Glomerular visceral epithelial cell (primary cell): Measurements from ENCODE around the gene SLIT3.
A peak's percentile ranks its signal among the peaks of the same experiment; 100 is the strongest.

ENCODE experiments used
- DNase-seq: peaks from one replicate; pipeline ENCODE4 v3.0.0-alpha.2; 2016; ENCODE audit errors: extremely low spot score

The SLIT3 gene

DNA sequence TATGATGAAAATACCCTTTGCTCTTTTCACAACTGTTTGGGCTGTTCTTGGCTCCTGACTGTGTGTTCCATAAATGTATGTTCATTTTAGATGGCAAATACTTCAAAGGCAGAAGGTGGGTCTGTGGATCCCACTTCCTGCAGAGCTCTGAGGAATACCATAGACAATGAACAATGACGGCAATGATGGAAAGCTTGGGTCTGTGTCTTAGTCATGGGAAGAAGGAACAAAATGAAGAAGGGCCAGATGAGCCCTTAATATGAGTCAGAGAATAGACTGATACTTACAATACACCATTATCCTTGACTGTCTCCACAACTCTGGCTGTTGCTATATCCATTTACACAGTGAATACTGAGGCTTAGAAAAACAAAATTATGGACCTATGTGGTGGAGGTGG, 126.0 kb downstream of the SLIT3 start:
- no peak for DNase-seq

DNA sequence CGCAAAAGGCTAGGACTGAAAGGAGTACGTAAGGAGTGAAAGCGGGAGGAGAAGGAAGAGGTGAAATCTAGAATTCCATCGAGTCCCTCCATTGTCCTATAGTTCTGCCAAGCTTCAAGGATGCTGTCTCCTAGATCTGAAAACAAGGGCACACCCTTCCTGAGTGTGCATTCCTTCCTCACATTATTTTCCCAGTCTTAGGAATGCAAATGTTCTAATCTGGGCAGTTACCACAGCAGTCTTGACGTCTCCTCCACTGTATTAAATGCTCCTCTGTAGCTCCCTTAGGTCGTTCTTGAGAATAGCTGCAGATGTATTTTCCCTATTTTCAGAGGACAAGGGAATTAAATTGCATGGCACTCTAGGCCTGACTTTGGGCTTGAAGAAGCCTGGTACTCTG, 127.6 kb downstream of the SLIT3 start:
- DNase-seq, result no peak

DNA sequence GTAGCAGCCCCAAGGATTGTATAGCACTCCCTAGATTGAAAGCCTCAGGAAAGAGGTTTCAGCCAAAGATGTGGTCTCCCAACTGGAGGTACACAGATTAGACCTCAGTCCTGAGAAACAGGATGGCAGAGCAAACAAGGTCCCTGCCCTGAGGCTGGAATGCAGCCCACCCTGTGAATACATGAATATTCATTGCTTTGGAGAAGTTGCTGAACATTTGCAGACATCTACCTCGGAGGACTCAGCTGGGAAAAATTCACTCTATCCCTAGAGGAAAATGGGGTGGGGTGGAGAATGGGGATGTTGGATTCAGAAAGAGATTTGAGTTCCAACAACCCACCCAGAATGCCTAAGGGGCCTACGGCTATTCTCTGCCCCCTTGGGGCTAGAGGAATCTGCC, 129.4 kb downstream of the SLIT3 start:
- no peak for DNase-seq

DNA sequence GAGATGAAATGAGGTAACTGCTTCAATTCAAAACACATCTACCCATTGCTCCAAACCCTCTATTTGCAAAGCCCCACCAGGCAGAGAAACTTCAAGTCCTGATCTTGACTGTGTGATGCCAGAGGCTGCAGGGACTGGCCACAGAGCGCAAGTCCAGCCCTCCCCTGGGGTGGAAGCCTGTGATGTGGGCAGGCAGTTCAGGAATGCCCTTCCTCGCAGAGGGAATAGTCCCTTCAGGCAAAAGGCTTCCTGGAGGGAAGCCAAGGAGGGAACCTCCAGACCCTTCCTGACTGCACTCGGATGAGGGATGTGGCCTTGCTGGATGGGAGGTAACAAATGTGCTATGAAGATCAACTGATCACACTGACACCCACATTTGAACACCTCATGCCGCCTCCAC, 131.2 kb downstream of the SLIT3 start:
- DNase-seq, result no peak

DNA sequence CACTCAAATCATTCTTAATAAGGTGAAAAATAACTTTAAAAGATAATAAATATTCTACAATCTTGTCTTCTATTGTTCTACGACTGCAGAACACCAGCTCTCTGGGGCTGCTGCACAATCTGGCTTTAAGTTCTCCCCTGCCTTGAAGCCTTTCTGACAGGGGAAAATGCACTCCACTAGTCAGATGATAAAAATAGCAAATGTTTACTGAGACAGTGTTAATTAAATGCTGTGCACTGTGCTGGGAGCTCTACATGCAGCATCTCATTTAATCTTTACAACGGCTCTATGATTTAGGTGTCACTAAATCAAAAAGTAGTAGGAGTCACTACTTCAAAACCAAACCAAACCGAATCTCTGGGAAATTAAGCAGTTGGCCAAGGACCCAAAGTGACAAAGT, 132.7 kb downstream of the SLIT3 start:
- no peak for DNase-seq

DNA sequence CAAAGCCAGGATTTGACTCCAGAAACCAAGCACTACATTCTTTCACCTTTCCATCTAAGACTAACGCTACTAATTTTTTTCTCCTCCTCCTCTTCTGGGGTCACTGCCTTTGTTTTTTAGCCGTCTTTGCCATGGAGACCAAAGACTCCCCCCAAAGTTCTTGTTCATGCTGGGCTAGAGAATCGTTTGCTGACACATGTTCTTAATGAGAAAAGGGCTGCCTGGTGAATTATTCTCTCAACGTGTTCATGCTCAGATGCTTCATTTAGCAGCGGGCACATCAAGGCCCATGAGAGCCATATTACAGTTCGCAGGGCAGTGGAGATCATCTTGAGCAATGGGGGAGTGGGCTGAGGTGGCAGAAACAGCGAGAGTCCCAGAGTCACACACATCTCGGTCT, 134.9 kb downstream of the SLIT3 start:
- DNase-seq, result no peak

DNA sequence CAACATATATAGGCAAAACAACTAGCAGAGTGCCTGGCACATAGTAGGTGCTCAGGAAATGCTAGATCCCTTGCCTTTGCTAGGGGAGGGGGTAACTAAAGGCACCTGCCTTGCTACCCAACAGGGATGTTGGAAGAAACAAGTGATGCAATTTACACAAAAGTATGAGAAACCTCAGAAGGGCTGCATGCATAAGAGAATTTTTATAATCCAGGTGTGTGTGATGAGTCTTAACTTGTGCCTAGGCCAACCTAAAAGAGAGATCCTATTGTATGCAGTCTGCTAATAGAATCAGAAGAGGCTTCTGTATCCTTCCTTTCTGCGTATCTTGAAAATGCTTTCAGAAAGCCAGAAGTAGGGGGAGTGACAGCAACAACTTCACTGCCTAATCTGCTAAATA, 135.9 kb downstream of the SLIT3 start:
- no peak for DNase-seq

DNA sequence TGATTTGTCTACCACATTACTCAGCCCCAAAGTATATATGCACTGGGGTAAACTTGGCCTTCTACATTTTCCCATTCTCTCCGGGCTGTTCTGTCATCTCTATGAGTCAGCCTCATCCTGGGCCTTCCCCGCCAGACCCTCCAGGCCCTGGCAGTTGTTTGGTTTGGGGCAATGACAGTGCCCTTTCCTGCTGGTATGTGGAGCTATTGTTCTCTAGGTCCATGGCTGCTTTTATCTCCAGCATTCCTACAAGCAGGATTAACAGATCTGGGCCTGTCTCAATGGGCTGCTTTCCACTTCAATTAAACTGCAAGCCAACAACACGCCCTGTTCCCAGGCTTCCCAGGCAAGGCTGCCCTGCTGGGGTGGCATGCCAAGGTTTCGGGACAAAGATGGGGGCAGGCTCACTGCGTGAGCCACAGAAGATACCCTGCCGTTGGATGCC, 136.4 kb downstream of the SLIT3 start:
- peak; percentile 82 for DNase-seq

DNA sequence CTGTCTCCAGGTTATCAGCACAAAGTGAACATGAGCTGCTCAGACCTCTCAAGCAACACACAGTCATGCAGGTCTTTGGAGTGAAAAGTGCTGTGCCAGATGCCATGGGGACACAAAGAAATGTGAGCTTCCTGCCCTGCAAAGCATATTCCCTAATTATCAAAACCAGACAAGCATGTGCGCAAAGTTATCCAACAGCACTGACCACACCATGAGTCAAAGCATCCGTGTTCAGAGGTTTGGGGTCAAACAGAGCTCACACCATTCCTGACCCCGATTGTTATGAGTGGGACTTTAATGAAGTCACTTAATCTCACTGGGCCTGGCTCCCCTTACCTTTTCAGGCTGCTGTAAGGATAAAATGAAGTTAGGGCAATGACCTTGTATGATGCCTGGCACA, 138.5 kb downstream of the SLIT3 start:
- DNase-seq, result peak; percentile 84

DNA sequence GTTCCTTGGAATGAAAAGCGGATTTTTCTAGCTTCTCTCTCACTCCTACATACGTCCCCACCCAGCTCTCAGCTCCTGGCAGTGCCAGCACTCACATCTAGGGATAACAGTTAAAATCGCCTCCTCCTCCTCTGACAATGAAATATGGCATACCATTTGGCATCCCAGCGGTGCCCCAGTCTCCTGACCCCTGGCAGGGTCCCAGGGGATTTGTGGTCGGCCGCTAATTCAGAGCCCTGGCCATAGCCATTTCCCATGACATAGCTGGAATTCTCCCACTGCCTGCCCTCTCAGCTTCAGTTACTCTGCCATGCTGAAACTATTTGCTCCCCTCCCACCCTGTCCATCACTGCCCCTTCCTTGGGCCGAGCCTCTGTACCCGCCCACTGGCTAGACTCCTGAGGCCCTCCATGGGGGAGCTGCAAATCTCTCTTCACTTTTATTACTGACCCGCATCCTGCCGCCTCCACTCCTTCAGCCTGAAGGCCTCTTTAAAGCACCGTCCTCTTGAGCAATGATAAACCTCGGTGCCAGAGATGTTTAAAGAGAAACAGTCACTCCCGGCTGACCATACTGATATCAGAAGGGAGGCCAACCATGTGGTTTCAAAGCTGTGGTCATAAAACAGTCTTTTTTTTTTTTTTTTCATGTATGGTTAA, 139.8 kb downstream of the SLIT3 start:
- peak; percentile 99 for DNase-seq

DNA sequence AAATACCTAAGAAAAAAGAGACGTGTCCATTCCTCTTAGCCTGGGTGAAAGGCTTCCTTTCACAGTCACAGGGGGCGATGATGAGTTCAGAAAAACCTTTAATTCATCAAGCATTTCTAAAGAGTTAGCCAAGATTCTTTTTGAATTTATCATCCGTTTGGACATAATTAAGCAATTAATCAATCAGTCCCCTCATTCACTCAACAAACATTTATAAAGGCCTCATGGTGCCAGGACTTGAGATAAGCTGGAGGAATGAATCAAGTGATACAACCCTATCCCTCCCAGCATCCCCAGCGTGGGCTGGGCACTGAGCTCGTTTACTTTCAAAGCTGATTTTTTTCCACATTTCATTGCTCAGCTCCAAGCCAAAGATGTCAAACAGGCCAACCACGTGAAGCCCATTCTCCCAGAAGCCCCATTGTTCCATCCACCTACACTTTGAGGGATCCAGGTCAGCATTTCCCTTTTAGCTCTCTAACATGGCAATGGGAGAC, 140.5 kb downstream of the SLIT3 start:
- peak; percentile 9 for DNase-seq

DNA sequence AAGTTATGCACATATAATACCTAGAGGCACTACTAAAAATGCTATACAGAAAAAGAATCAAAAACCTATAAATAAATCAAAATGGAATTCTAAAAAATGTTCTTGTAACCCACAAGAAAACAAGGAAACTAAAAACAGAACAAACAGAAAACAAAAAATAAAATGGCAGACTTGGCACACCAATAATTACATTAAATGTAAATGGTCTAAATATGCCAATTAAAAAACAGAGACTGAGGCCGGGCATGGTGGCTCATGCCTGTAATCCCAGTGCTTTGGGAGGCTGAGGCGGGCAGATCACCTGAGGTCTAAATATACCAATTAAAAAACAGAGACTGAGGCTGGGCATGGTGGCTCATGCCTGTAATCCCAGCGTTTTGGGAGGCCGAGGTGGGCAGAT, 142.2 kb downstream of the SLIT3 start:
- no peak for DNase-seq

DNA sequence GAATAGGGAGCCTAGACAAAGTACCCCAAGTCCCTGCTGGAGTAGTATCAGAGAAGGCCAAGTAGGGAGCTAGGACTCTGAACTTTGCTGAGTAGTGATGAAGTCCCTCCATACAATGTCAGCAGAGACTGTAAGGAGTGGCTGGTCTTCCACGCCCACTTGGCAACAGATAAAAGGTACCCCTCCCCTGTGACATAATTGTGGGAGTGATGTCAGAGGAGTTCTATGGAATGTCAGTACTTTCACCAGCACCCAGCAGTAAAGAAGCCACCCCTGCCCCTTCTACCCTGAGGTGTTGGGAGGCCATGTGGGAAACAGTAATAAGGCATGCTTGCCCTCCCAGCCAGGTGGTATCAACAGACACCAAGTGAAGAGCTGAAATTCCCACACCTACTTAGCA, 143.9 kb downstream of the SLIT3 start:
- peak; percentile 11 for DNase-seq

DNA sequence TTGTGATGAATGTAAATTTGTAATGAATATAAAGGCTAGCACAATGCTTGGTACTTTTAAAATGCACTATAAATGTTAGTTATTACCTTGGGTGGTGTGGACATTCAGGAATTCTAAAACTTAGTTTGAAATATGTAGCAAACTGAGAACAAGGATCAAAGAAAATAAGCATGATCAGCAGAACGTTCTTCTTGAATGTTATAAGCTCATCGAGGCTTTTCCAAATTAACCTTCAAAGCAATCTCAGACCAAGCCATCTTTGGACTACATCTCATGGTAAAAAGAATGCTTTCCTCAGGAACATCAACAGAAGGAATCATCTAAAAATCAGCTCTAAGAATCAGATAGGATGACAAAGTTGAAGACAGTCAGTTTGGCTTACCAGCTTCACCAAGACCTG, 146.3 kb downstream of the SLIT3 start:
- DNase-seq, result no peak

DNA sequence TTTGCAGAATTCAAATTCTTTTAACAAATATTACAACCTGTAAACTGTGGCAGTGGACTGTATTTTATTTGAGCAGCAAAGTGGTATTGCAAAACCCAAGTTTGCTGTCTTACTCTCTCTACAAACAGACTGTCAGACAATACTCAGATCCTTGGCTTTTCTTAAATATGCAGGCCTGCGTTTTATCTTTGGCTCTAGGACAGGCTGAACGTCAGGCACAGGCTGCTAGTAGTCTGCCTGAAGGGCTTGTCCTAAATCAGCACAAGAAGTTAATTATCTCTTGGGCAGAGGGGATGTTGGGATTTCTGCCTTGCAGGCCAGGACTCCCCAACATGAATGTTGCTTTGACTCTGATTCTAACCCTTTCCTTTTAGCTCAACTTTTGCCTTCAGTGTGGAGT, 147.5 kb downstream of the SLIT3 start:
- DNase-seq, result no peak

DNA sequence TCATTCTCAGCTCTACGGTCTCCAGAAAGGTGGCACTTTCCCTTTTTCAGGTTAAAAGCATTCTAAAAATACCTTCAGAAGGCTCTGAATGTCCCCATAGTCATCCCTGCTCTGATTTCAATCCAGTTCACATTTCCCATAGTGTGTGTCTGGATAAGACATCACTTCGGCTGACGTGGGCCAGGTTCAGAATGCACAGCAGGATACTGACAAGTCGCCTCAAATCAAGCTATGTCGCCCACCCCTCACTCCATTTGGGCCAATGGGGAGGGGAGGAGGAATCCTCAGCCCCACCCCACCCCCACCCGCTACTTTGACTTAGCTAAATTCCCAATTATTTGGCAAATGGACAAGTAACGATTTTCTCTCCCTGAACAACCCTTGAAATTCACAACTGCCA, 148.0 kb downstream of the SLIT3 start:
- no peak for DNase-seq

DNA sequence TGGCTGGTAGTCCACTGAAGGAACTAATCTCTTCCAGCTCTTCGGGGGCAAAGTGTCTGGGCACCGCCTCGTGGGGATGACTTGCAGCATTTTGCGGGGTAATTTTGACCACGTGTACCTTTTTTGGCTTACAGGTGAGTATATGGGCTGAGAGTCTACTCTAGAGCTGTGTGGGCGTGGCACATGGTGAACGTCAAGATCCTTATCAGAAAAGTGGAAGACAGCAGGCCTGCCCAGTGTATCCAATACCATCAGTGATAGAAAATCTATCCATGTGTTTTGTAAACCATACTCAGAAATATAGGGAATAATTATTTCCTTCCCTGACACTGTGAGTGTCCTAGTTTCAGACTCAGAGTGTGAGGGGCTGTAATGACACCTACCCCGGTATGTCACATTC, 148.5 kb downstream of the SLIT3 start:
- DNase-seq, result no peak

DNA sequence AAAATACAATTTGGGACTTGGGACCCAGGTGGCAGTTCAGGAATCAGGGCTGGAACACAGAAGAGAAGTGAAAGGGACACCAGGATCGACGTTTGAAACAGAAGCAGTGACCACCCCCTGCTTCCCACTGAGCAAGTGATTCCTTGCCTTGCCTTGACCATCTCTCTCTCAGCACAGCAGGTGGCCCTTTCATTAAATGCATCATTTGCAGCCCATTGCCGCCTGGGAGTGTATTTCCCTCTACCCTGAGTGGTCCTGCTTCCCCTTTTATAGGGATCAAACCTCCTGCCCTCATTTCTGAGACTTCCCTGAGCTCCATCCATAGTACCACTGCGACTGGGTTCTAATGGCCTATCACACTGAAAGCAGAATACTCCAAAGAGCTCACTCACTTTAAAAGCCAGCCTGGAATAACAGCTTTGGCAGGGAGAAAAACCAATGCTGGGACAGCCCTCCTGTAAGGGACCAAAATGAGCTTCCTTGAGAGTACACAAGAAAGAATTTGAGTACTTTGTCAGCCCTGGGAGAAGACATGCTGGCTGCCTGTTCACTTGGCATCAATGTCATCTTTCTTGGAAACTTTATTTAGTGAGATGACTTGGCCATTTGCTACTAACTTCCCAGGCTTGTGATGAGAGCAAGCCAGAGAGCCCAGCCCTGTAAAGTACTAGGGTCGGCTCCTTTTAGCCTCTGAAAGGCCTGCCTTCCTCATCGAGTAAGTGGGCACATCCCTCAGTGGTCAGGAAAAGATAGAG, 149.7 kb downstream of the SLIT3 start:
- no peak for DNase-seq

DNA sequence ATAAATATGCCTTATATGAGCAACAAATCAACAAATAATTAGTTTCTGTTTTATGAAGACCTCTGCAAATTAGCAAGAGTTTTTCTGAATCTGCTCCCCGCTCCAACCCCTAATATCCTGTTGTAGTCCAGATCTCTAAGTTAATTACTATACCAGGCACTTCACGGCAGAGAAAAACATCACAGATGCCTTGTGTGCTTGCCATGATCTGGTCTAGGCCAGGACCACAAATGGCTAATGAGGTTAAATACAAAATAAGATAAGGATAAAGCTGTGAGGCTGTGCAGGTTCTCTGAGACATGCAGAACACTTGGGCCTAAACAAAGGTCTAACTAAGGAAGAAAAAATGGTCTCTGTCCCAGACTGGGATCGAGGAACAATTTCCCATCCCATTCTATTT, 150.8 kb downstream of the SLIT3 start:
- no peak for DNase-seq

DNA sequence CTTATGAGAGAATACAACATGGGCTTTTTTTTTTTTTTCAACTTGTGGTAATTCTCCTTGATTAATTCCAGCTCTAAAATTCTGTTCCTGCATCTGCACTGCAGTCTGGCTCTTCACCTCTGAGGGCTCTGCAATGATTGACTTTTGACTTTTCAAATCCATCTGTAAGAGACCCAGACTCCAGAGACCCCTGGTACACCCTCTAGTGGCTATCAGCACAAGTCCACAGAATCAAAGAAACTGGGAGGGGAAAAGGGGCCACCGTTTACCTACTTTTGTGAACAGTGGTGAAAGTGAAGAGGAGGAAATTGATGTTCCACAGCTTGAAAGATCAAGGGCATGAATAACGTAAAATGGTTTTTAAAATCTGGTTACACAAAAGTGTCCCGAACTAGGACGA, 151.6 kb downstream of the SLIT3 start:
- DNase-seq, result no peak

DNA sequence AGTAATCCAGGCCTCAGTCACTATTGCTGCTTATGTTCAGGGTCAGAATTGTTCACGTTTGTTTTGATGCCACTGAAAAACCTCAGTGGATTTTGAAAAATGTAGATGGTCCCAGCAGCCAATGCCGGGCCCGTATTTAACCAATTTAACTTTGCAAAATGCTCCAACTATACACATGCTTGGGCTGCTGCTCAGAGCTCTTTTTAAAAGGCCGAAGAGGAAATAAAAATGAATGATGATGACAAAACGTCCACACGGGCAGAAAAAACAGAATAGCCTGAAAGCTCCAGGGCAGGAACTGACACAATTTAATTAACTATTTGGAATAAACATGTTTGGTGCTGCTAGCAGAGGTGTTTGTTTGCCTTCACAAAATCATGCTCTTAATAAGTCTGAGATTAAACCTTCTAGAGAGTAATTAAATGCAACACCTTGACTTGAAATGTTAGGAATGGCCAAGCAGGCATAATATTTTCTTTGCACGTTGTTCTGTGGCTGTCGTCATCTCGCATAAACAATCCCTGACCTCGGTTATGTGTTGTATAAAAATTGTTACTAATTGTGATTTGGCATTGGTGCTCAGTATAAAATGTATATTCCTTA, 152.7 kb downstream of the SLIT3 start:
- no peak for DNase-seq

DNA sequence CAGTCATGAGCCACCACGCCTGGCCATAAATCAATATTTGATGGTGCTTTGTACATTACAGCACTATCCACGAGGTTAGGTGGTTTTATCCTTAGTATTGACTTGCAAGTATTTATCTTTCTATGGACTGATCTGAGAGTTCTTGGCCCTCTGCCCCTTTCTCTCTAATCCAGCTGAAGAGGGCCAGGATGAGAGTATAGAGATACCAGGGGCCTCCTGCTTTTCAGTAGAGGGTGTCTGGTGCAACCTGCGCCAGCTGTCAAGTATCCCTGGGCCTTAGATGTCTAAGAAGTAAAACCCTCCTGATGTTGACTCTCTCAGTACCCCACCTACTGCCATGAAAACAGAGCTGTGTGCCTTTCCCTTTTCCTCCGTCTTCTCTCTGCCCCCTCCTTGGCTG, 153.4 kb downstream of the SLIT3 start:
- DNase-seq, result no peak

DNA sequence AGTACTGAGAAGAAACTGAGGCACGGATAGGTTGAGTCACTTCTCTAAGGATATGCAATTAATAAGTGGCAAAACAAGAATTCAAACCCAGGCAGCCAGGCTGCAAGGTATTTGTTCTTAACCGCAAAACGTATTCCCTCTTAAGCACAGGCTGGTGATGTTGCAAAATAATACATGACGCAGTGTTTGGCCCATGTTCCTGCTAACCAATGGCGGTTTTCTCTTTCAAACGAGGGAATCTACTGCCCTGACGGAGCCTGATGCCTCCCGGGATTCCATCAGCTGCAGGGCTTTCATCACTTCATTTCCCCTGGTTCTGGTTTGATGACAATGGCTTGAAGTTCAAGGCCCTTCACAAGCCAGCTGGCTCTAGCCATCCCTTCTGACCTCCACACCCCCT, 154.8 kb downstream of the SLIT3 start:
- DNase-seq, result no peak
